Activated CD4-positive, alpha-beta T cell treated with anti-CD3 and anti-CD28 coated beads, Interleukin-10, Interleukin-2, amounts not matched to agents 100 ng/mL and 50 ng/mL, durations not matched to agents 16 hours and 8 hours (primary cell): Measurements from ENCODE around the gene UMAD1.
"Not testable (repeated sequence)": the region's sequence is repeated elsewhere in the genome, so short reads cannot be mapped to it uniquely, and the experiment has no call there.

Source experiments
- DNase-seq: peaks from one replicate; pipeline ENCODE4 v3.0.0-alpha.2; 2020

UMAD1 gene

GRCh38 chr7:7653593-7654187, 13.1 kb downstream of the UMAD1 start:
- DNase-seq, result peak; percentile 30

GRCh38 chr7:7654964-7655715, 14.6 kb downstream of the UMAD1 start:
- DNase-seq, result no peak

DNA sequence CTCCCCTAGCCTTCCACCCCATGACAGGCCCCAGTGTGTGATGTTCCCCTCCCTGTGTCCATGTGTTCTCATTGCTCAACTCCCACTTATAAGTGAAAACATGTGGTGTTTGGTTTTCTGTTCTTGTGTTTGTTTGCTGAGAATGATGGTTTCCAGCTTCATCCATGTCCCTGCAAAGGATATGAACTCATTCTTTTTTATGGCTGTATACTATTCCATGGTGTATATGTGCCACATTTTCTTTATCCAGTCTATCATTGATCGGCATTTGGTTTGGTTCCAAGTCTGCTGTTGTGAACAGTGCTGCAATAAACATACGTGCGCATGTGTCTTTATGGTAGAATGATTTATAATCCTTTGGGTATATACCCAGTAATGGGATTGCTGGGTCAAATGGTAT, 15.9 kb downstream of the UMAD1 start:
- DNase-seq, result not testable (repeated sequence)

GRCh38 chr7:7662527-7662926, 22.0 kb downstream of the UMAD1 start:
- no peak for DNase-seq

DNA sequence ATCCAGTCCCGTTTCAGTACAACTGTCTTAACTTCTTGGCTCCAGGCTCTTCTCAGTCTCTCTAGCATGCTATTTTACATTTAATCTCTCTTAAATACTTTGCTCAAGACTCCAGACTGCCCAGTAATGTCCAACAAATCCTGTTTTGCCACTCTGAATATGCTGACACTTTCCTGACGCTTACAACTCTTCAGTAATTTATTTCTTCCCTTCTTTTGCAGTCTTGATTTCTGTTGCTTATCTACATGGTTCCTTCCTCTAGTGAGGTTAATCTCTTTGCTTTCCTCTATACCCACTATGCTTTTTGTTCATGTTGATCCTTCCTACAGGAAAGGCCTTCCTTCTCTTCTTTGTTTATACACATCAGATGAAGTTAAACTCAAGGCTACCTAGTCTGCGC, 23.7 kb downstream of the UMAD1 start:
- DNase-seq, result no peak

GRCh38 chr7:7665031-7665430, 24.5 kb downstream of the UMAD1 start:
- no peak for DNase-seq

GRCh38 chr7:7667187-7667586, 26.6 kb downstream of the UMAD1 start:
- no peak for DNase-seq

DNA sequence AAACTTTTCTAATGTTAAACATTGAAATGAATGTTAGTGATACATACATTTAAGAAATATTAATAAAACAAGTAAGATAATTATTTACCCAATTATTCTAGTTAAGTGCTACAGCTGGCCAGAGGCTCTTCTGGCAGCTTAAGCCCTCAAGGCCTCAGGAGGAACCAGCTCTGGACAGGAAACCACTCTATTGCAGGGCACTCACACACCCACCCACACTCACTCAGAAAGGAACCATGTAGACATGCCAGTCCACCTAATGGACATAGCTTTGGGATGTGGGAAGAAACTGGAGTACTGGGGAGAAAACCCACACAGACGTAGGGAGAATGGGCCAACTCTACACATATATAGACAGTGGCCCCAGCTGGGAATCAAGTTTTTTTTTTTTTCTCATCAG, 28.2 kb downstream of the UMAD1 start:
- DNase-seq, result no peak

DNA sequence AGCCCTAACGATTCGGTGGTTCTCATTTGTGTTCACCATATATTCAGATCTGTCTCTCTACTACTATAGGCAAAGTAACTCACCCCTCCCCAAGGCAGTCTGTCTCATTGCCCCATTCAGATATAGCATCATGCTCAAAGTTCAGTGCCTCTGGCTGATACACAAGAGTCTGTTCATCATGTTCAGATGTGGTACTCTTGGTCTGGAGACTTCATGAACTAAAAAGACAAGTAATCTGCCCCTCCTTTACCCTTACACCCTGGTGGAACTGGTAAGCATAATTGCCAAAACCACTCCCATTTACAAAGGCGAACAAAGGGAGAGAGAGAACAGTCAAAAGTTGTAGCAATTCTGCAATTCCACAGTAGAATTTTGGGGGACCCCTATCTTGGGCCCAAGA, 29.9 kb downstream of the UMAD1 start:
- DNase-seq, result no peak

GRCh38 chr7:7671361-7671760, 30.8 kb downstream of the UMAD1 start:
- DNase-seq, result peak; percentile 5

- DNase-seq, result peak; percentile 57
These were observed 32.1 kb downstream of the UMAD1 start for GRCh38 chr7:7672545-7673239.

- DNase-seq, result no peak
These were observed 32.6 kb downstream of the UMAD1 start for GRCh38 chr7:7673240-7673550.

GRCh38 chr7:7675686-7676085, 35.1 kb downstream of the UMAD1 start:
- no peak for DNase-seq

DNA sequence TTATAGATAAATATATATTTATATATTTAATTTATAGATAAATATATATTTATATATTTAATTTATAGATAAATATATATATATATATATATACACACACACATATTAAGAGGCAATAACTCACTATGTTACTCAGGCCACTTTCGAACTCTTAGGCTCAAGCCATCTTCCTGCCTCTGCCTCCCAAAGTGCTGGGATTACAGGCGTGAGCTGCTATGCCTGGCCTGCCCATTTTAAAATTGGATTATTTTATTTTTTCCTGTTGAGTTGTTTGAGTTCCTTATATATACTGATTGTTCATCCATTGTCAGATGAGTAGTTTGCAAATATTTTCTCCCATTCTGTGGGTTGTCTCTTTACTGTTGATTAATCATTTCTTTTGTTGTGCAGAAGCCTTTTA, 39.1 kb downstream of the UMAD1 start:
- DNase-seq, result not testable (repeated sequence)

- peak; percentile 55 for DNase-seq
These were observed 40.8 kb downstream of the UMAD1 start for GRCh38 chr7:7681191-7681935.

DNA sequence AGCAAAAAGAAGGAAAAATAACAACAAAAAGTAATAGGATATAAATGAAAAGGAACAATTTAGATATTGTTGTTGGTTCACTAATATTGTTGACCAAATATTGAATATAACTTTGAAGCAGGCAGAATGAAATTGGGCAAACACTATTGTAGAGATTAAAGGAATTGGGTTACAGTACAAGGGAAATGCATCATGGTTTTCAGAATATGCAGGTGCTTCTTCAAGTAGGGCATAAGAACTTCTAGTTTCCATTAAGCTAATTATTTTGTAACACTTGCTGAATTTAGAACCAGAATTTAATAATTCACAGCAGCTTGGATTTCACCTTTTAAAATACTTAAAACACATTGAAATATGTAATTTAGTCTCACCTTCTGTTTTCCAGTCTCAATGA, 41.4 kb downstream of the UMAD1 start:
- DNase-seq, result no peak

GRCh38 chr7:7682861-7683260, 42.3 kb downstream of the UMAD1 start:
- DNase-seq, result no peak

- DNase-seq, result no peak
These were observed 46.4 kb downstream of the UMAD1 start for GRCh38 chr7:7686811-7687508.

DNA sequence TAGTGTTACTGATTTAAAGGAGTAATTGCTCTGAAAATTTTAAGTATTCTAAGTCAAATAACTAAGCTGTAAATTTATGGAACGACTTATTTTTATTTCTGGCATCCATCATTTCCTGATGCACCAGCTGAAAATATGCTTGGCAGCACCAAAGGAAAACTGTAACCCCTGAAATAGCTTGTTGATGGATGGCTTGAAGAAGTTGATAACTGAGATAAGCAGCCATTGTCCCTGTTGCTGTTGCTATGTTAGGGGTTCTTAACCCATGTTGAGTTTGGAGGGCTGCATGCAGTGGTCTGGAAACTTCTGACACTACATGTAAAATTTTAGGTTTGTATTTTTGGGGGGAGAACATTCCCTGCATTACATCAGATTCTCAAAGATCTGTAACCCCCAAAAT, 47.2 kb downstream of the UMAD1 start:
- no peak for DNase-seq

GRCh38 chr7:7688310-7688709, 47.8 kb downstream of the UMAD1 start:
- no peak for DNase-seq

DNA sequence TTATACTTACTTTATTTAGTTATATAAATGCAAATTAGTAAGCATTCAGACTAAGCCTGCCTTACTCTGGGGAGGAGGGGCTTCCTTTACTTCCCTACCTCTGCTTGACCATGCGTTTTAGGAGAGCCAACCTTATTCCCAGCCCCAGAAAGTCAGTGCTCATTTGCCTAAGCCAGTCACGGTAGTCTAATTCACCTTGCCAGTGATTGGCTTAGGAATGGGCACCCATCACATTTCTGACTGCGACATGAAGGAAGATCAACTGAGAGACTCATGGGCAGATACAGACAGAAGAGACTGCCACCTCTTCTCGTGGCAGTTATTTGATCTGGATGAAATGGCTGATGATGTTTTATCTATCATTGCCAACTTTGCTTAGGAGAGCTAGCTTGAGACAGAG, 48.4 kb downstream of the UMAD1 start:
- DNase-seq, result no peak

GRCh38 chr7:7693881-7694280, 53.3 kb downstream of the UMAD1 start:
- no peak for DNase-seq

- DNase-seq, result no peak
These were observed 54.0 kb downstream of the UMAD1 start for GRCh38 chr7:7694542-7694941.
